ENCODE data around the gene CADPS2. TPM values are rescaled to one million over a fixed set of nuclear protein-coding genes. Genes with fewer than 3 reads are reported as not detected.

Gene CADPS2
- polyA plus RNA-seq, 3 donors: not detected

DNA sequence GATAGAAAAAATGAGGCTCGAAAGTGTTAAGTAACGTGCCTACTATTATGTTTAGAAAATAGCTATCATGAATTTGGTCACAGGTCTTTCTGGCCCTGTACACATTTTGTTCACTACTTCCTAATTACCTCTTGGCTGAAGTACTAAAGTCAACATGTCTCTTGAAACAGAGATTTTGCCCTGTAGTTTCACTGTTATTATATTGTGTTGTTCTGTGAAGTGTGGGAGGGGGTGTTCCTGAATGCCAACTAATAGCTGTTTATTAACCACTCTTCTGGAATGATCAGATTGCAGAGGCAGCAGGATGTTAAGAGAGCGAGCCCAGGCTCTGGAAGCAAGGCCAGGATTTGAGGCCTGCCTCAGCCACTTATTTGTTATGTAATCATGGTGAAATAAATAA, 259.5 kb downstream of the CADPS2 start:
- Histone ChIP-seq H3K36me3 (replicated peaks in 1 of 2; ENCODE audit: control insufficient read depth in 1 of 2, insufficient read depth in 2 of 2, low read length in 2 of 2) (no peaks in the 10 kb centered on the region), H2AFZ (ENCODE audit: insufficient read depth, low read depth, low read length, poor library complexity, severe bottlenecking) (no peak overlapping the region), H3K79me2 (ENCODE audit: insufficient read depth, low read length) (no peaks in the 10 kb centered on the region), H4K20me1 (ENCODE audit: insufficient read depth, low read length) (no peaks in the 10 kb centered on the region), H3K4me2 (replicated peaks; ENCODE audit: extremely low read depth, low read length, poor library complexity, severe bottlenecking) (no peak overlapping the region), H3K27ac (ENCODE audit: low read depth in 1 of 2, low read length in 2 of 2) (no peak overlapping the region), H3K4me1 (ENCODE audit: control insufficient read depth in 1 of 2, insufficient read depth in 2 of 2, low read length in 2 of 2) (no peaks in the 10 kb centered on the region), H3K4me3 (replicated peaks in 1 of 3; ENCODE audit: low read depth in 2 of 3, low read length in 3 of 3) (no peak overlapping the region), H3K27me3 (ENCODE audit: control insufficient read depth in 2 of 2, insufficient read depth in 2 of 2, low read length in 2 of 2) (no peaks in the 10 kb centered on the region), H3K9me3 (replicated peaks in 1 of 2; ENCODE audit: control insufficient read depth in 1 of 2, insufficient read depth in 1 of 2, low read length in 2 of 2) (peaks cover 0 to 7% of the 10 kb centered on the region in 2 donors), H3K9ac (ENCODE audit: insufficient read depth, low read length, poor library complexity, severe bottlenecking) (no peak overlapping the region)
- H3K4me3 Mint-ChIP-seq: no peak overlapping the region
- WGBS (ENCODE audit: insufficient coverage): no CpG with 5 or more reads among the region's 3 CpGs
- H3K27me3 Mint-ChIP-seq (ENCODE audit: low read depth in 3 of 3): no peaks in the 10 kb centered on the region
- TF ChIP-seq, protein P1, sequence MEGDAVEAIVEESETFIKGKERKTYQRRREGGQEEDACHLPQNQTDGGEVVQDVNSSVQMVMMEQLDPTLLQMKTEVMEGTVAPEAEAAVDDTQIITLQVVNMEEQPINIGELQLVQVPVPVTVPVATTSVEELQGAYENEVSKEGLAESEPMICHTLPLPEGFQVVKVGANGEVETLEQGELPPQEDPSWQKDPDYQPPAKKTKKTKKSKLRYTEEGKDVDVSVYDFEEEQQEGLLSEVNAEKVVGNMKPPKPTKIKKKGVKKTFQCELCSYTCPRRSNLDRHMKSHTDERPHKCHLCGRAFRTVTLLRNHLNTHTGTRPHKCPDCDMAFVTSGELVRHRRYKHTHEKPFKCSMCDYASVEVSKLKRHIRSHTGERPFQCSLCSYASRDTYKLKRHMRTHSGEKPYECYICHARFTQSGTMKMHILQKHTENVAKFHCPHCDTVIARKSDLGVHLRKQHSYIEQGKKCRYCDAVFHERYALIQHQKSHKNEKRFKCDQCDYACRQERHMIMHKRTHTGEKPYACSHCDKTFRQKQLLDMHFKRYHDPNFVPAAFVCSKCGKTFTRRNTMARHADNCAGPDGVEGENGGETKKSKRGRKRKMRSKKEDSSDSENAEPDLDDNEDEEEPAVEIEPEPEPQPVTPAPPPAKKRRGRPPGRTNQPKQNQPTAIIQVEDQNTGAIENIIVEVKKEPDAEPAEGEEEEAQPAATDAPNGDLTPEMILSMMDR (IDR thresholded peaks at IDR 0.05): no peak
- H3K36me3 Mint-ChIP-seq: no peaks in the 10 kb centered on the region
- peaks cover 0 to 6% (median 2%) of the 10 kb centered on the region in 7 donors for H3K9me3 Mint-ChIP-seq
- intact Hi-C loops (cut with micrococcal nuclease): no loop called here
- no peak overlapping the region for H3K27ac Mint-ChIP-seq
- no peaks in the 10 kb centered on the region for H3K4me1 Mint-ChIP-seq
- DNase-seq: no peak

DNA sequence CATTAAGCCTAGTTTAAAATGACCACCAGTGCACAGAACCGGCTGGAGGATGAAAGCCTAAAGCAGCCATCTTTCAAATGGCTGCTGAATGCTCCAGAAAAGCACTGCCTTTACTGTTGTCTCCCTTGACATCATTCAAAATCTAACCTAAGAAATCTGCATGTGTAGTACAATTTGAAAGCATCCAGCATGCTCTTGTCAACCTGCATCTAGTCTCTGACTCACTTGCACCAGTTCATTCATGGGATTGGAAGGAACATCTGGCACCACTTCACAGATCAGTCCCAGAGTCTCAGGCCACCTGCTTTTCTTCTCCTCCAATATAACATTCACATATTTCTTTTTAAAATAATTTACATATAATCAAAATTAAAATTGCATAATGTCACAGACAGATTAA, 263.6 kb downstream of the CADPS2 start:
- Mint-ChIP-seq H3K36me3 (no peaks in the 10 kb centered on the region), H3K9me3 (peaks cover 0 to 8% (median 0%) of the 10 kb centered on the region in 7 donors), H3K27ac (no peak overlapping the region), H3K27me3 (ENCODE audit: low read depth in 3 of 3) (no peaks in the 10 kb centered on the region), H3K4me1 (no peaks in the 10 kb centered on the region), H3K4me3 (no peak overlapping the region)
- Histone ChIP-seq H3K4me3 (replicated peaks in 1 of 3; ENCODE audit: low read depth in 2 of 3, low read length in 3 of 3) (no peak overlapping the region), H3K27me3 (ENCODE audit: control insufficient read depth in 2 of 2, insufficient read depth in 2 of 2, low read length in 2 of 2) (no peaks in the 10 kb centered on the region), H4K20me1 (ENCODE audit: insufficient read depth, low read length) (no peaks in the 10 kb centered on the region), H3K79me2 (ENCODE audit: insufficient read depth, low read length) (no peaks in the 10 kb centered on the region), H3K36me3 (replicated peaks in 1 of 2; ENCODE audit: control insufficient read depth in 1 of 2, insufficient read depth in 2 of 2, low read length in 2 of 2) (no peaks in the 10 kb centered on the region), H2AFZ (ENCODE audit: insufficient read depth, low read depth, low read length, poor library complexity, severe bottlenecking) (no peak overlapping the region), H3K27ac (ENCODE audit: low read depth in 1 of 2, low read length in 2 of 2) (no peak overlapping the region), H3K4me1 (ENCODE audit: control insufficient read depth in 1 of 2, insufficient read depth in 2 of 2, low read length in 2 of 2) (no peaks in the 10 kb centered on the region), H3K9ac (ENCODE audit: insufficient read depth, low read length, poor library complexity, severe bottlenecking) (no peak overlapping the region), H3K4me2 (replicated peaks; ENCODE audit: extremely low read depth, low read length, poor library complexity, severe bottlenecking) (no peak overlapping the region), H3K9me3 (replicated peaks in 1 of 2; ENCODE audit: control insufficient read depth in 1 of 2, insufficient read depth in 1 of 2, low read length in 2 of 2) (peaks cover 0 to 7% of the 10 kb centered on the region in 2 donors)
- no peak for DNase-seq
- WGBS (ENCODE audit: insufficient coverage): 86% methylated on average over 1 of the region's 1 CpG
- TF ChIP-seq, protein P1 (IDR thresholded peaks at IDR 0.05): no peak
- intact Hi-C loops (cut with micrococcal nuclease): no loop called here

Data from CD14-positive monocyte (primary cell).